Esophagus squamous epithelium (tissue), 5 donors: ENCODE results near the gene NHLRC2. TPM values are rescaled to one million over a fixed set of nuclear protein-coding genes. Genes with fewer than 3 reads are reported as not detected.

Source experiments
- DNase-seq: peaks from one replicate; lab custom pipeline; 2025; lab: John Stamatoyannopoulos, UW
- H3K27ac ChIP-seq, 4 donors: fragments of 200-600 bp; sonication (generic); one replicate each; pipeline ENCODE4 v1.5.1; 2016 to 2019; ENCODE audit warnings: mild to moderate bottlenecking in 1 of 4
- H3K27me3 ChIP-seq, 4 donors: fragments of 200-600 bp; sonication (generic); 1 replicate in 3 of 4; 2 replicates in 1 of 4; pipeline versions ENCODE4 v1.5.1 to v1.6.0; 2017 to 2021; ENCODE audit warnings: antibody characterized with exemption in 1 of 4
- H3K36me3 ChIP-seq, 3 donors: fragments of 200-600 bp; sonication (generic); one replicate each; pipeline ENCODE4 v1.5.1; 2016 to 2019
- H3K4me1 ChIP-seq, 3 donors: fragments of 200-600 bp; sonication (generic); one replicate each; pipeline ENCODE4 v1.5.1; 2017 to 2019
- H3K4me3 ChIP-seq, 4 donors: fragments of 200-600 bp; sonication (generic); 1 replicate in 3 of 4; 2 replicates in 1 of 4; pipeline ENCODE4 v1.5.1; 2016 to 2019; ENCODE audit warnings: mild to moderate bottlenecking in 2 of 4, moderate library complexity in 1 of 4
- H3K9me3 ChIP-seq, 3 donors: fragments of 200-600 bp; sonication (generic); one replicate each; pipeline ENCODE4 v1.5.1; 2016 to 2019
- CTCF ChIP-seq, 6 experiments: fragments of 450-650 bp in 4 of 6; fragments of 200-600 bp in 2 of 6; sonication (generic) in 2 of 6; IDR thresholded peaks; one replicate each; pipeline ENCODE4 v1.5.1; 2016 to 2019; ENCODE audit warnings: antibody characterized with exemption in 6 of 6, mild to moderate bottlenecking in 4 of 6, moderate library complexity in 4 of 6
- POLR2A ChIP-seq, 4 donors: fragments of 450-650 bp; IDR thresholded peaks; one replicate each; pipeline ENCODE4 v1.6.1; 2017; ENCODE audit warnings: antibody characterized with exemption in 4 of 4, mild to moderate bottlenecking in 4 of 4, moderate library complexity in 3 of 4
- WGBS, 2 donors: methylation state at CpG; one replicate each; pipeline ENCODE4 v1.1.5; 2018; 5-methylcytosine and 5-hydroxymethylcytosine counted together
- intact Hi-C: fragments of 100-400 bp; cut with DNase I; formaldehyde crosslinking; loops from one replicate; pipeline ENCODE4 v1.15.0; 2022
- total RNA-seq, 4 donors: library from RNA; depleted of rRNA; stranded (reverse); fragments of >200 nt; gene quantifications; one replicate each; pipeline ENCODE4 v1.1.0, GENCODE V29; 2016
- donor health status: DM: yes; HTN: yes; CAD: no.

The NHLRC2 gene
- total RNA-seq, 4 donors from 2014 or later: 14.1 to 42.0 (median 31.2) TPM

GRCh38 chr10:113872139-113873030 lies 17.9 kb downstream of the NHLRC2 start:
- Histone ChIP-seq H3K27me3 (no peaks in the 10 kb centered on the region), H3K36me3 (peaks cover 0 to 40% (median 0%) of the 10 kb centered on the region in 3 donors), H3K9me3 (peaks cover 0 to 16% (median 0%) of the 10 kb centered on the region in 3 donors), H3K27ac (no peak overlapping the region), H3K4me3 (no peak overlapping the region), H3K4me1 (no peaks in the 10 kb centered on the region)
- WGBS, 2 donors: 91 to 94% methylated on average over 3 of the region's 3 CpGs
- TF ChIP-seq POLR2A (IDR thresholded peaks at IDR 0.05) (no peak), CTCF (IDR thresholded peaks at IDR 0.05) (no peak)
- intact Hi-C loops: no loop called here
- no peak for DNase-seq

- TF ChIP-seq CTCF (IDR thresholded peaks at IDR 0.05): no peak
- no peak for TF ChIP-seq POLR2A (IDR thresholded peaks at IDR 0.05)
- Histone ChIP-seq H3K9me3 (peaks cover 0 to 16% (median 0%) of the 10 kb centered on the region in 3 donors), H3K36me3 (peaks cover 0 to 43% (median 0%) of the 10 kb centered on the region in 3 donors), H3K4me3 (no peak overlapping the region), H3K27ac (no peak overlapping the region), H3K4me1 (no peaks in the 10 kb centered on the region), H3K27me3 (no peaks in the 10 kb centered on the region)
- intact Hi-C loops: no loop called here
- DNase-seq: no peak
- 100% methylated on average over 1 of the region's 1 CpG for WGBS, 2 donors
Observed at GRCh38 chr10:113875212-113875611, 20.8 kb downstream of the NHLRC2 start.

GRCh38 chr10:113876461-113876860 lies 22.0 kb downstream of the NHLRC2 start:
- H3K27ac ChIP-seq: no peak overlapping the region
- no peak for DNase-seq
- H3K9me3 ChIP-seq: peaks cover 0 to 16% (median 0%) of the 10 kb centered on the region in 3 donors
- peaks cover 0 to 52% (median 0%) of the 10 kb centered on the region in 3 donors for H3K36me3 ChIP-seq
- no peaks in the 10 kb centered on the region for H3K4me1 ChIP-seq
- WGBS, 2 donors: 71 to 74% methylated on average over 3 of the region's 3 CpGs
- H3K27me3 ChIP-seq: no peaks in the 10 kb centered on the region
- intact Hi-C loops: no loop called here
- no peak overlapping the region for H3K4me3 ChIP-seq
- no peak for TF ChIP-seq POLR2A (IDR thresholded peaks at IDR 0.05)
- TF ChIP-seq CTCF (IDR thresholded peaks at IDR 0.05): no peak

- Histone ChIP-seq H3K4me1 (no peaks in the 10 kb centered on the region), H3K9me3 (no peaks in the 10 kb centered on the region), H3K36me3 (peaks cover 0 to 68% (median 0%) of the 10 kb centered on the region in 3 donors), H3K27ac (no peak overlapping the region), H3K4me3 (no peak overlapping the region), H3K27me3 (no peaks in the 10 kb centered on the region)
- 76 to 90% methylated on average over 2 of the region's 2 CpGs for WGBS, 2 donors
- TF ChIP-seq CTCF (IDR thresholded peaks at IDR 0.05): no peak
- TF ChIP-seq POLR2A (IDR thresholded peaks at IDR 0.05): no peak
- intact Hi-C loops: no loop called here
- no peak for DNase-seq
Observed at GRCh38 chr10:113879691-113880090, 25.2 kb downstream of the NHLRC2 start.

- H3K27me3 ChIP-seq: no peaks in the 10 kb centered on the region
- no peak for DNase-seq
- H3K4me3 ChIP-seq: no peak overlapping the region
- intact Hi-C loops: no loop called here
- 42 to 53% methylated on average over 1 of the region's 1 CpG for WGBS, 2 donors
- H3K9me3 ChIP-seq: no peaks in the 10 kb centered on the region
- H3K36me3 ChIP-seq: peaks cover 0 to 74% (median 0%) of the 10 kb centered on the region in 3 donors
- H3K4me1 ChIP-seq: no peaks in the 10 kb centered on the region
- no peak overlapping the region for H3K27ac ChIP-seq
- no peak for TF ChIP-seq CTCF (IDR thresholded peaks at IDR 0.05)
- TF ChIP-seq POLR2A (IDR thresholded peaks at IDR 0.05): no peak
Observed at GRCh38 chr10:113880236-113880635, 25.8 kb downstream of the NHLRC2 start.
